HEK293 (cell line): ENCODE results near the gene LCOR.

Experiments
- KLF17 ChIP-seq: fragments of 450-650 bp; formaldehyde crosslinking; IDR thresholded peaks from 2 replicates; pipeline ENCODE4 v1.5.1; 2016; ENCODE audit warnings: missing biosample characterization, missing genetic modification characterization
- KLF8 ChIP-seq: fragments of 450-650 bp; formaldehyde crosslinking; IDR thresholded peaks from 2 replicates; pipeline ENCODE4 v1.5.1; 2016; ENCODE audit warnings: missing biosample characterization, missing genetic modification characterization
- PRDM10 ChIP-seq: fragments of 450-650 bp; formaldehyde crosslinking; IDR thresholded peaks from 2 replicates; pipeline ENCODE4 v1.5.1; 2016; ENCODE audit warnings: missing biosample characterization, missing genetic modification characterization
- WT1 ChIP-seq: fragments of 450-650 bp; formaldehyde crosslinking; IDR thresholded peaks from 2 replicates; pipeline ENCODE4 v1.5.1; 2016; ENCODE audit warnings: missing biosample characterization, missing genetic modification characterization
- ZBTB21 ChIP-seq: fragments of 450-650 bp; formaldehyde crosslinking; IDR thresholded peaks from 2 replicates; pipeline ENCODE4 v1.5.1; 2017; ENCODE audit warnings: missing biosample characterization, missing genetic modification characterization
- ZFP37 ChIP-seq: fragments of 450-650 bp; formaldehyde crosslinking; IDR thresholded peaks from 2 replicates; pipeline ENCODE4 v1.5.1; 2016; ENCODE audit warnings: missing biosample characterization, missing genetic modification characterization
- ZNF10 ChIP-seq: fragments of 450-650 bp; formaldehyde crosslinking; IDR thresholded peaks from 2 replicates; pipeline ENCODE4 v1.5.1; 2017; ENCODE audit warnings: missing biosample characterization, missing genetic modification characterization
- ZNF112 ChIP-seq: fragments of 450-650 bp; formaldehyde crosslinking; IDR thresholded peaks from 2 replicates; pipeline ENCODE4 v1.5.0; 2017; ENCODE audit warnings: missing biosample characterization, missing genetic modification characterization
- ZNF184 ChIP-seq: fragments of 450-650 bp; IDR thresholded peaks from 2 replicates; pipeline ENCODE4 v1.5.1; 2018; ENCODE audit warnings: missing biosample characterization, mild to moderate bottlenecking, missing genetic modification characterization
- ZNF2 ChIP-seq: fragments of 450-650 bp; formaldehyde crosslinking; IDR thresholded peaks from 2 replicates; pipeline ENCODE4 v1.5.1; 2016; ENCODE audit warnings: missing biosample characterization, missing genetic modification characterization
- ZNF280D ChIP-seq: fragments of 450-650 bp; formaldehyde crosslinking; IDR thresholded peaks from 2 replicates; pipeline ENCODE4 v1.5.1; 2016; ENCODE audit warnings: missing biosample characterization, missing genetic modification characterization
- ZNF292 ChIP-seq: fragments of 450-650 bp; formaldehyde crosslinking; IDR thresholded peaks from 2 replicates; pipeline ENCODE4 v1.5.1; 2016; ENCODE audit warnings: low read depth, missing biosample characterization, missing genetic modification characterization, borderline replicate concordance
- ZNF335 ChIP-seq: fragments of 450-650 bp; formaldehyde crosslinking; conservative IDR thresholded peaks from 2 replicates; pipeline ENCODE4 v1.5.1; 2016; ENCODE audit warnings: missing biosample characterization, missing genetic modification characterization
- ZNF423 ChIP-seq: fragments of 450-650 bp; formaldehyde crosslinking; IDR thresholded peaks from 2 replicates; pipeline ENCODE4 v1.5.1; 2016; ENCODE audit warnings: missing biosample characterization, missing genetic modification characterization
- ZNF501 ChIP-seq: fragments of 450-650 bp; formaldehyde crosslinking; IDR thresholded peaks from 2 replicates; pipeline ENCODE4 v1.5.1; 2016; ENCODE audit warnings: missing biosample characterization, missing genetic modification characterization
- ZNF629 ChIP-seq: fragments of 450-650 bp; formaldehyde crosslinking; IDR thresholded peaks from 2 replicates; pipeline ENCODE4 v1.5.1; 2017; ENCODE audit warnings: missing biosample characterization, missing genetic modification characterization
- ZNF660 ChIP-seq: fragments of 450-650 bp; IDR thresholded peaks from 2 replicates; pipeline ENCODE4 v1.5.1; 2018; ENCODE audit warnings: missing biosample characterization, mild to moderate bottlenecking, missing genetic modification characterization
- ZNF692 ChIP-seq: fragments of 450-650 bp; formaldehyde crosslinking; IDR thresholded peaks from 2 replicates; pipeline ENCODE4 v1.5.1; 2016; ENCODE audit warnings: missing biosample characterization, missing genetic modification characterization
- ZNF785 ChIP-seq: fragments of 450-650 bp; formaldehyde crosslinking; IDR thresholded peaks from 2 replicates; pipeline ENCODE4 v1.5.1; 2016; ENCODE audit warnings: missing biosample characterization, missing genetic modification characterization
- ZNF791 ChIP-seq: fragments of 450-650 bp; formaldehyde crosslinking; IDR thresholded peaks from 2 replicates; pipeline ENCODE4 v1.5.1; 2016; ENCODE audit warnings: missing biosample characterization, missing genetic modification characterization
- ZNF843 ChIP-seq: fragments of 450-650 bp; formaldehyde crosslinking; IDR thresholded peaks from 2 replicates; pipeline ENCODE4 v1.5.1; 2016; ENCODE audit warnings: missing biosample characterization, missing genetic modification characterization
- ZSCAN16 ChIP-seq: fragments of 450-650 bp; formaldehyde crosslinking; IDR thresholded peaks from 2 replicates; pipeline ENCODE4 v1.5.1; 2016; ENCODE audit warnings: missing biosample characterization, missing genetic modification characterization

Gene LCOR

GRCh38 chr10:96858038-96858705 is 26.1 kb downstream of the LCOR start (continued):
- no peak for TF ChIP-seq ZNF785 (tag by site-specific recombination)
- no peak for TF ChIP-seq ZNF629 (tag by site-specific recombination)
- no peak for TF ChIP-seq ZNF184 (tag by site-specific recombination)
- no peak for TF ChIP-seq ZNF112 (tag by site-specific recombination)
- TF ChIP-seq ZNF843 = 0 out of 2 replicates have a peak, but pooled peaks have one; percentile 20
- TF ChIP-seq ZBTB21 (tag by site-specific recombination) = no peak
- no peak for TF ChIP-seq ZNF10 (tag by site-specific recombination)
- TF ChIP-seq ZNF501 (tag by site-specific recombination) = no peak
- TF ChIP-seq ZNF692 = no peak
- TF ChIP-seq ZNF280D = no peak
- no peak for TF ChIP-seq ZNF2 (tag by site-specific recombination)
- no peak for TF ChIP-seq ZNF335
- no peak for TF ChIP-seq ZNF292
- TF ChIP-seq KLF8 (tag by site-specific recombination) = no peak
- no peak for TF ChIP-seq ZNF423 (tag by site-specific recombination)
- TF ChIP-seq WT1 (tag by site-specific recombination) = peak; percentile 58; the same call in 1 of the 2 replicates
- TF ChIP-seq PRDM10 (tag by site-specific recombination) = 0 out of 2 replicates have a peak, but pooled peaks have one; percentile 32
- TF ChIP-seq ZFP37 (tag by site-specific recombination) = no peak
- TF ChIP-seq ZNF791 (tag by site-specific recombination) = no peak
- no peak for TF ChIP-seq ZSCAN16 (tag by site-specific recombination)
- TF ChIP-seq ZNF660 (tag by site-specific recombination) = peak; percentile 89
- TF ChIP-seq KLF17 (tag by site-specific recombination) = 0 out of 2 replicates have a peak, but pooled peaks have one; percentile 44
